ENCODE results near the gene CMIP.

CMIP gene

GRCh38 chr16:81443688-81444447, 740 bp upstream of the CMIP start:
- no peaks in the 10 kb centered on the region for H3K36me3 ChIP-seq (ENCODE audit: low read length)
- H3K9me3 ChIP-seq (ENCODE audit: insufficient read depth, low read length), result no peaks in the 10 kb centered on the region
- peak overlapping the region; percentile 32 for H3K4me3 ChIP-seq (ENCODE audit: insufficient read depth, low read length, poor library complexity, severe bottlenecking)
- H3K27ac ChIP-seq (ENCODE audit: low read depth, low read length), result no peak overlapping the region
- no peak for TF ChIP-seq CTCF (IDR thresholded peaks at IDR 0.05; ENCODE audit: insufficient read depth, low read length, poor library complexity, severe bottlenecking)
- TF ChIP-seq EZH2phosphoT487 (conservative IDR thresholded peaks at IDR 0.05; ENCODE audit: low read length), result no peak
- 0 out of 2 replicates have a peak, but pooled peaks cover 7% of the 10 kb centered on the region for H3F3A ChIP-seq (ENCODE audit: insufficient read depth)
- peak overlapping the region; percentile 50 for H3K4me2 ChIP-seq (ENCODE audit: low read depth, low read length, poor library complexity, severe bottlenecking)
- no peaks in the 10 kb centered on the region for H3K9me2 ChIP-seq (replicated peaks; ENCODE audit: insufficient read depth, low read length)
- peaks cover 38% of the 10 kb centered on the region for H3K79me2 ChIP-seq (ENCODE audit: insufficient read depth, low read length)
- peak overlapping the region; percentile 49 for H3K9ac ChIP-seq (ENCODE audit: low read length)
- H3K27me3 ChIP-seq (ENCODE audit: low read length), result no peaks in the 10 kb centered on the region
- no peak overlapping the region for H2AFZ ChIP-seq (ENCODE audit: low read depth, low read length, severe bottlenecking)
- H4K20me1 ChIP-seq (ENCODE audit: low read depth, low read length), result no peaks in the 10 kb centered on the region

GRCh38 chr16:81445143-81445961, 744 bp downstream of the CMIP start:
- no peaks in the 10 kb centered on the region for H3K9me3 ChIP-seq (ENCODE audit: insufficient read depth, low read length)
- peak overlapping the region; percentile 44 for H3K27ac ChIP-seq (ENCODE audit: low read depth, low read length)
- peak overlapping the region; percentile 95 for H3K4me2 ChIP-seq (ENCODE audit: low read depth, low read length, poor library complexity, severe bottlenecking)
- H3K36me3 ChIP-seq (ENCODE audit: low read length), result no peaks in the 10 kb centered on the region
- H3K9me2 ChIP-seq (replicated peaks; ENCODE audit: insufficient read depth, low read length), result no peaks in the 10 kb centered on the region
- TF ChIP-seq EZH2phosphoT487 (conservative IDR thresholded peaks at IDR 0.05; ENCODE audit: low read length) (no peak), CTCF (IDR thresholded peaks at IDR 0.05; ENCODE audit: insufficient read depth, low read length, poor library complexity, severe bottlenecking) (peak; percentile 62)
- H4K20me1 ChIP-seq (ENCODE audit: low read depth, low read length), result no peaks in the 10 kb centered on the region
- H3K9ac ChIP-seq (ENCODE audit: low read length), result peak overlapping the region; percentile 74
- H3F3A ChIP-seq (ENCODE audit: insufficient read depth), result 0 out of 2 replicates have a peak, but pooled peaks cover 7% of the 10 kb centered on the region
- no peak overlapping the region for H2AFZ ChIP-seq (ENCODE audit: low read depth, low read length, severe bottlenecking)
- H3K27me3 ChIP-seq (ENCODE audit: low read length), result no peaks in the 10 kb centered on the region
- peaks cover 53% of the 10 kb centered on the region for H3K79me2 ChIP-seq (ENCODE audit: insufficient read depth, low read length)
- H3K4me3 ChIP-seq (ENCODE audit: insufficient read depth, low read length, poor library complexity, severe bottlenecking), result peak overlapping the region; percentile 79

GRCh38 chr16:81445966-81446906, 1.6 kb downstream of the CMIP start:
- Histone ChIP-seq H3K9me3 (ENCODE audit: insufficient read depth, low read length) (no peaks in the 10 kb centered on the region), H3K4me2 (ENCODE audit: low read depth, low read length, poor library complexity, severe bottlenecking) (peak overlapping the region; percentile 95), H4K20me1 (ENCODE audit: low read depth, low read length) (no peaks in the 10 kb centered on the region), H3K9ac (ENCODE audit: low read length) (peak overlapping the region; percentile 74), H3K4me3 (ENCODE audit: insufficient read depth, low read length, poor library complexity, severe bottlenecking) (peak overlapping the region; percentile 79), H3K9me2 (replicated peaks; ENCODE audit: insufficient read depth, low read length) (no peaks in the 10 kb centered on the region), H3K27ac (ENCODE audit: low read depth, low read length) (peak overlapping the region; percentile 44), H2AFZ (ENCODE audit: low read depth, low read length, severe bottlenecking) (no peak overlapping the region), H3K79me2 (ENCODE audit: insufficient read depth, low read length) (peaks cover 62% of the 10 kb centered on the region), H3K36me3 (ENCODE audit: low read length) (no peaks in the 10 kb centered on the region), H3K27me3 (ENCODE audit: low read length) (no peaks in the 10 kb centered on the region), H3F3A (ENCODE audit: insufficient read depth) (0 out of 2 replicates have a peak, but pooled peaks cover 7% of the 10 kb centered on the region)
- TF ChIP-seq EZH2phosphoT487 (conservative IDR thresholded peaks at IDR 0.05; ENCODE audit: low read length) (no peak), CTCF (IDR thresholded peaks at IDR 0.05; ENCODE audit: insufficient read depth, low read length, poor library complexity, severe bottlenecking) (no peak)
